Right atrium auricular region (tissue), 2 donors: ENCODE results near the gene APOA1. TPM values are rescaled to one million over a fixed set of nuclear protein-coding genes. Genes with fewer than 3 reads are reported as not detected.

ENCODE experiments used
- DNase-seq: peaks from one replicate; pipeline ENCODE4 v3.0.0-alpha.2; 2019; ENCODE audit warnings: low spot score
- H3K27ac ChIP-seq, 2 donors: fragments of 200-600 bp; sonication (generic); 1 replicate in 1 of 2; 2 replicates in 1 of 2; pipeline ENCODE4 v1.5.1; 2016 to 2019
- H3K27me3 ChIP-seq, 2 donors: fragments of 200-600 bp; sonication (generic); one replicate each; pipeline versions ENCODE4 v1.5.1 to v1.6.0; 2017 to 2019
- H3K36me3 ChIP-seq: fragments of 200-600 bp; sonication (generic); one replicate; pipeline ENCODE4 v1.5.1; 2016
- H3K4me1 ChIP-seq, 2 donors: fragments of 200-600 bp; sonication (generic); one replicate each; pipeline versions ENCODE4 v1.5.1 to v1.6.0; 2017 to 2019
- H3K4me3 ChIP-seq, 2 donors: fragments of 200-600 bp; sonication (generic); 1 replicate in 1 of 2; 2 replicates in 1 of 2; pipeline ENCODE4 v1.5.1; 2017 to 2019; ENCODE audit warnings: mild to moderate bottlenecking in 1 of 2, moderate library complexity in 1 of 2
- H3K9me3 ChIP-seq, 2 donors: fragments of 200-600 bp; sonication (generic); one replicate each; pipeline ENCODE4 v1.5.1; 2019
- CTCF ChIP-seq, 2 donors: fragments of 200-600 bp; sonication (generic); IDR thresholded peaks; one replicate each; pipeline ENCODE4 v1.5.1; 2019; ENCODE audit warnings: antibody characterized with exemption in 2 of 2
- total RNA-seq, 2 donors: library from RNA; depleted of rRNA; stranded (reverse); fragments of >200 nt; gene quantifications; one replicate each; pipeline ENCODE4 v1.1.0, GENCODE V29; 2016

APOA1 gene
- total RNA-seq, 2 donors from 2014 or later, result 4.5 to 9.5 TPM

- peaks cover 35% of the 10 kb centered on the region for H3K36me3 ChIP-seq
- no peak for TF ChIP-seq CTCF (IDR thresholded peaks at IDR 0.05)
- no peak overlapping the region for H3K4me3 ChIP-seq
- H3K27me3 ChIP-seq, result no peaks in the 10 kb centered on the region
- no peak for DNase-seq
- H3K4me1 ChIP-seq, result peaks cover 0 to 31% of the 10 kb centered on the region in 2 donors
- no peak overlapping the region for H3K27ac ChIP-seq
- no peaks in the 10 kb centered on the region for H3K9me3 ChIP-seq
These were observed 14.2 kb upstream of the APOA1 start for GRCh38 chr11:116851626-116852025.

GRCh38 chr11:116849486-116849885, 12.1 kb upstream of the APOA1 start:
- Histone ChIP-seq H3K9me3 (no peaks in the 10 kb centered on the region), H3K4me3 (no peak overlapping the region), H3K4me1 (peaks cover 0 to 31% of the 10 kb centered on the region in 2 donors), H3K36me3 (peaks cover 44% of the 10 kb centered on the region), H3K27ac (no peak overlapping the region), H3K27me3 (no peaks in the 10 kb centered on the region)
- no peak for DNase-seq
- no peak for TF ChIP-seq CTCF (IDR thresholded peaks at IDR 0.05)

GRCh38 chr11:116849060-116849459, 11.6 kb upstream of the APOA1 start:
- Histone ChIP-seq H3K36me3 (peaks cover 43% of the 10 kb centered on the region), H3K27me3 (no peaks in the 10 kb centered on the region), H3K4me1 (peaks cover 0 to 29% of the 10 kb centered on the region in 2 donors), H3K4me3 (no peak overlapping the region), H3K27ac (no peak overlapping the region), H3K9me3 (no peaks in the 10 kb centered on the region)
- no peak for DNase-seq
- TF ChIP-seq CTCF (IDR thresholded peaks at IDR 0.05), result no peak

GRCh38 chr11:116847612-116848011, 10.2 kb upstream of the APOA1 start:
- Histone ChIP-seq H3K27ac (no peak overlapping the region), H3K4me3 (no peak overlapping the region), H3K9me3 (no peaks in the 10 kb centered on the region), H3K36me3 (peaks cover 55% of the 10 kb centered on the region), H3K4me1 (peaks cover 0 to 15% of the 10 kb centered on the region in 2 donors), H3K27me3 (no peaks in the 10 kb centered on the region)
- DNase-seq, result no peak
- no peak for TF ChIP-seq CTCF (IDR thresholded peaks at IDR 0.05)

- Histone ChIP-seq H3K36me3 (peaks cover 55% of the 10 kb centered on the region), H3K27ac (no peak overlapping the region), H3K4me1 (no peaks in the 10 kb centered on the region), H3K9me3 (no peaks in the 10 kb centered on the region), H3K4me3 (no peak overlapping the region), H3K27me3 (no peaks in the 10 kb centered on the region)
- TF ChIP-seq CTCF (IDR thresholded peaks at IDR 0.05), result no peak
- DNase-seq, result no peak
These were observed 7.3 kb upstream of the APOA1 start for GRCh38 chr11:116844722-116845121.

- H3K4me3 ChIP-seq, result no peak overlapping the region
- H3K27me3 ChIP-seq, result no peaks in the 10 kb centered on the region
- H3K36me3 ChIP-seq, result peaks cover 47% of the 10 kb centered on the region
- H3K27ac ChIP-seq, result no peak overlapping the region
- H3K9me3 ChIP-seq, result no peaks in the 10 kb centered on the region
- no peak for TF ChIP-seq CTCF (IDR thresholded peaks at IDR 0.05)
- peaks cover 0 to 4% of the 10 kb centered on the region in 2 donors for H3K4me1 ChIP-seq
- no peak for DNase-seq
These were observed 6.2 kb upstream of the APOA1 start for GRCh38 chr11:116843661-116844060.
